T-cell (primary cell): ENCODE data around the gene ELMO1. TPM values are rescaled to one million over a fixed set of nuclear protein-coding genes. Genes with fewer than 3 reads are reported as not detected.
A peak's percentile ranks its signal among the peaks of the same experiment; 100 is the strongest.

Experiments
- ATAC-seq, 4 experiments: fragments of 200-7000 bp in 3 of 4; fragments of 150-1000 bp in 1 of 4; cut with Tn5 transposase; replicated peaks in 1 of 4; 1 replicate in 3 of 4; 2 replicates in 1 of 4; pipeline ENCODE4 v1.10.0; 2021; ENCODE audit warnings: moderate library complexity in 3 of 4, mild to moderate bottlenecking in 2 of 4, moderate number of reproducible peaks in 1 of 4
- CTCF ChIA-PET, 2 donors: fragments of 300-600 bp; sonication (Branson Sonifier 250); formaldehyde crosslinking; loops; one replicate each; lab custom pipeline; 2022; ENCODE audit warnings: antibody characterized with exemption in 2 of 2; lab: Charles Lee
- POLR2A ChIA-PET, 2 donors: fragments of 300-600 bp; sonication (Branson Sonifier 250); formaldehyde crosslinking; loops; one replicate each; lab custom pipeline; 2022; ENCODE audit warnings: antibody characterized with exemption in 2 of 2; lab: Charles Lee
- DNase-seq, 35 experiments: peaks; one replicate each; pipeline versions ENCODE4 v3.0.0 to v3.0.0-alpha.2; 2013 to 2023
- H3K27ac ChIP-seq: one replicate; pipeline ENCODE4 v1.5.1; 2013; ENCODE audit warnings: low read length
- H3K27me3 ChIP-seq, 2 experiments: replicated peaks in 1 of 2; 1 replicate in 1 of 2; 2 replicates in 1 of 2; pipeline versions ENCODE4 v1.6.1 to v1.7.0; 2013; ENCODE audit warnings: low read length in 1 of 2, mixed read lengths in 1 of 2; ENCODE audit not compliant: control insufficient read depth in 2 of 2, insufficient read depth in 2 of 2; ENCODE audit errors: extremely low read depth in 1 of 2
- H3K36me3 ChIP-seq, 2 donors: 1 replicate in 1 of 2; 2 replicates in 1 of 2; pipeline versions ENCODE4 v1.6.1 to v1.7.0; 2013; ENCODE audit warnings: low read length in 1 of 2; ENCODE audit not compliant: control insufficient read depth in 2 of 2, insufficient read depth in 1 of 2; ENCODE audit errors: extremely low read depth in 1 of 2
- H3K4me1 ChIP-seq, 2 experiments: 1 replicate in 1 of 2; 2 replicates in 1 of 2; pipeline versions ENCODE4 v1.6.1 to v1.7.0; 2013; ENCODE audit warnings: low read length in 2 of 2, mixed read lengths in 1 of 2; ENCODE audit not compliant: insufficient read depth in 2 of 2, control insufficient read depth in 1 of 2; ENCODE audit errors: extremely low read depth in 1 of 2
- H3K4me3 ChIP-seq, 2 donors: 1 replicate in 1 of 2; 2 replicates in 1 of 2; pipeline versions ENCODE4 v1.5.1 to v1.7.0; 2013; ENCODE audit warnings: mild to moderate bottlenecking in 2 of 2, low read length in 1 of 2, moderate library complexity in 1 of 2; ENCODE audit not compliant: control insufficient read depth in 1 of 2; ENCODE audit errors: extremely low read depth in 1 of 2
- H3K9me3 ChIP-seq: 2 replicates; pipeline ENCODE4 v1.7.0; 2013
- H3K27ac Mint-ChIP-seq, 2 donors: one replicate each; pipeline ENCODE4 v1.8.0; 2020 to 2021; ENCODE audit warnings: mild to moderate bottlenecking in 2 of 2, mixed read lengths in 2 of 2
- H3K27me3 Mint-ChIP-seq, 2 donors: one replicate each; pipeline ENCODE4 v1.8.0; 2021 to 2022; ENCODE audit warnings: mixed read lengths in 2 of 2
- H3K36me3 Mint-ChIP-seq: one replicate; pipeline ENCODE4 v1.8.0; 2021; ENCODE audit warnings: mixed read lengths
- H3K4me1 Mint-ChIP-seq, 3 donors: one replicate each; pipeline ENCODE4 v1.8.0; 2020 to 2022; ENCODE audit warnings: mixed read lengths in 3 of 3, mild to moderate bottlenecking in 1 of 3
- H3K4me3 Mint-ChIP-seq, 3 donors: one replicate each; pipeline ENCODE4 v1.8.0; 2020 to 2022; ENCODE audit warnings: mild to moderate bottlenecking in 3 of 3, mixed read lengths in 3 of 3, moderate library complexity in 3 of 3
- H3K9me3 Mint-ChIP-seq, 3 donors: one replicate each; pipeline ENCODE4 v1.8.0; 2020 to 2022; ENCODE audit warnings: mixed read lengths in 3 of 3
- WGBS: methylation state at CpG from one replicate; pipeline ENCODE4 v1.1.5; 2013; ENCODE audit warnings: missing lambda C conversion rate; ENCODE audit not compliant: insufficient coverage; 5-methylcytosine and 5-hydroxymethylcytosine counted together
- total RNA-seq, 35 experiments: library from RNA in 6 of 35; stranded (reverse) in 6 of 35; fragments of 120-200 nt in 1 of 35; gene quantifications; one replicate each; pipeline versions ENCODE4 v1.2.1 to v1.2.4 and lab custom pipeline; 2013 to 2026

The ELMO1 gene
- total RNA-seq, 5 donors from 2014 or later (not counting 1 experiment from before 2014, with no cell fraction given): 101 to 149 (median 113) TPM

- no peak overlapping the region for H3K4me3 Mint-ChIP-seq
- H3K4me1 Mint-ChIP-seq: peaks cover 17 to 29% (median 20%) of the 10 kb centered on the region in 3 donors
- no peak overlapping the region for H3K27ac ChIP-seq
- POLR2A ChIA-PET: no interaction called here
- CTCF ChIA-PET: interaction anchor here (0.9 to 1.7 kb wide), 2 partner anchors 11 to 43 kb away, joined by 3 to 8 read pairs; no protein-coding TSS in a partner anchor
- H3K4me1 ChIP-seq: peaks cover 7 to 9% of the 10 kb centered on the region in 2 experiments
- no peaks in the 10 kb centered on the region for H3K36me3 ChIP-seq
- WGBS: 80% methylated on average over 2 of the region's 5 CpGs
- H3K9me3 ChIP-seq: no peaks in the 10 kb centered on the region
- H3K9me3 Mint-ChIP-seq: no peaks in the 10 kb centered on the region
- peaks cover 0 to 1% of the 10 kb centered on the region in 2 donors for H3K27me3 Mint-ChIP-seq
- H3K4me3 ChIP-seq: no peak overlapping the region
- H3K36me3 Mint-ChIP-seq: no peaks in the 10 kb centered on the region
- H3K27ac Mint-ChIP-seq: no peak overlapping the region
- ATAC-seq (no peak), DNase-seq (no peak)
- no peaks in the 10 kb centered on the region for H3K27me3 ChIP-seq
Observed at GRCh38 chr7:37452346-37452745, 3.7 kb upstream of the ELMO1 start.

GRCh38 chr7:37450035-37450434 is 1.4 kb upstream of the ELMO1 start:
- CTCF ChIA-PET: interaction anchor here (0.5 to 4.9 kb wide), 10 partner anchors 10 to 163 kb away, joined by 3 to 28 read pairs (median 6); no protein-coding TSS in a partner anchor
- Mint-ChIP-seq H3K27ac (peak overlapping the region; percentile 97 to 98), H3K27me3 (peaks cover 0 to 1% of the 10 kb centered on the region in 2 donors), H3K36me3 (peaks cover 1% of the 10 kb centered on the region), H3K9me3 (no peaks in the 10 kb centered on the region), H3K4me1 (peaks cover 40 to 52% (median 42%) of the 10 kb centered on the region in 3 donors), H3K4me3 (peak overlapping the region; percentile 62 to 94 (median 93))
- Histone ChIP-seq H3K4me1 (peaks cover 23 to 30% of the 10 kb centered on the region in 2 experiments), H3K27me3 (no peaks in the 10 kb centered on the region), H3K4me3 (no peak overlapping the region), H3K9me3 (no peaks in the 10 kb centered on the region), H3K36me3 (no peaks in the 10 kb centered on the region), H3K27ac (peak overlapping the region; percentile 90)
- no peak for ATAC-seq
- POLR2A ChIA-PET: interaction anchor here (1.0 to 1.6 kb wide), 3 partner anchors 24 to 97 kb away, joined by 3 to 8 read pairs (median 4); no protein-coding TSS in a partner anchor
- WGBS: no CpG with 5 or more reads among the region's 3 CpGs
- no peak for DNase-seq

- Mint-ChIP-seq H3K4me1 (peaks cover 44 to 56% (median 46%) of the 10 kb centered on the region in 3 donors), H3K27ac (peak overlapping the region; percentile 97 to 98), H3K36me3 (peaks cover 6% of the 10 kb centered on the region), H3K4me3 (peak overlapping the region; percentile 93 to 94 (median 93)), H3K27me3 (peaks cover 0 to 1% of the 10 kb centered on the region in 2 donors), H3K9me3 (no peaks in the 10 kb centered on the region)
- no peaks in the 10 kb centered on the region for H3K36me3 ChIP-seq
- 10% methylated on average over 2 of the region's 5 CpGs for WGBS
- H3K4me3 ChIP-seq: peak overlapping the region; percentile 83 to 96
- no peaks in the 10 kb centered on the region for H3K9me3 ChIP-seq
- ChIA-PET POLR2A (interaction anchor here (0.6 to 1.6 kb wide), 7 partner anchors 10 to 1583 kb away, joined by 3 to 12 read pairs (median 5); no protein-coding TSS in a partner anchor), CTCF (interaction anchor here (0.5 to 4.9 kb wide), 14 partner anchors 10 to 912 kb away, joined by 3 to 28 read pairs (median 4); no protein-coding TSS in a partner anchor)
- H3K27ac ChIP-seq: peak overlapping the region; percentile 90
- ATAC-seq (peak in 1 of 4 experiments; percentile 0), DNase-seq (peak in 2 of 35 experiments; percentile 20 to 25)
- H3K4me1 ChIP-seq: peaks cover 23 to 34% of the 10 kb centered on the region in 2 experiments
- H3K27me3 ChIP-seq: no peaks in the 10 kb centered on the region
Observed at GRCh38 chr7:37449621-37450020, 957 bp upstream of the ELMO1 start.

GRCh38 chr7:37448011-37448635 is 541 bp downstream of the ELMO1 start:
- ATAC-seq: peak; percentile 16 to 40 (median 33)
- Mint-ChIP-seq H3K9me3 (no peaks in the 10 kb centered on the region), H3K4me3 (peak overlapping the region; percentile 93 to 94 (median 93)), H3K27me3 (peaks cover 0 to 1% of the 10 kb centered on the region in 2 donors), H3K36me3 (peaks cover 10% of the 10 kb centered on the region), H3K4me1 (peaks cover 58 to 71% (median 61%) of the 10 kb centered on the region in 3 donors), H3K27ac (peak overlapping the region; percentile 93 to 98)
- no peaks in the 10 kb centered on the region for H3K9me3 ChIP-seq
- under 1% methylated on average over 47 of the region's 63 CpGs for WGBS
- POLR2A ChIA-PET: interaction anchor here (0.6 to 1.7 kb wide), 3 partner anchors 94 to 1719 kb away, joined by 3 to 8 read pairs (median 4); no protein-coding TSS in a partner anchor
- H3K27me3 ChIP-seq: no peaks in the 10 kb centered on the region
- no peaks in the 10 kb centered on the region for H3K36me3 ChIP-seq
- DNase-seq: peak in 15 of 35 experiments; percentile 5 to 53 (median 22)
- peaks cover 26 to 34% of the 10 kb centered on the region in 2 experiments for H3K4me1 ChIP-seq
- CTCF ChIA-PET: interaction anchor here (0.6 to 4.9 kb wide), 4 partner anchors 95 to 1161 kb away, joined by 3 to 28 read pairs (median 4); no protein-coding TSS in a partner anchor
- H3K27ac ChIP-seq: peak overlapping the region; percentile 90
- peak overlapping the region; percentile 83 to 96 for H3K4me3 ChIP-seq

- no peaks in the 10 kb centered on the region for H3K9me3 ChIP-seq
Observed at GRCh38 chr7:37446371-37446770, 2.3 kb downstream of the ELMO1 start.

GRCh38 chr7:37445790-37446189 is 2.9 kb downstream of the ELMO1 start:
- Mint-ChIP-seq H3K27ac (peak overlapping the region; percentile 93 to 98), H3K9me3 (no peaks in the 10 kb centered on the region), H3K4me1 (peaks cover 81 to 94% (median 85%) of the 10 kb centered on the region in 3 donors), H3K36me3 (peaks cover 10% of the 10 kb centered on the region), H3K27me3 (peaks cover 0 to 1% of the 10 kb centered on the region in 2 donors), H3K4me3 (peak overlapping the region in 1 of 3 donors; percentile 93)
- CTCF ChIA-PET: interaction anchor here in 1 of 2 donors (1.2 kb wide), 1 partner anchor 103 kb away, joined by 3 read pairs; no protein-coding TSS in a partner anchor
- no peak overlapping the region for H3K4me3 ChIP-seq
- no peaks in the 10 kb centered on the region for H3K27me3 ChIP-seq
- H3K27ac ChIP-seq: peak overlapping the region; percentile 19
- ATAC-seq (no peak), DNase-seq (no peak)
- no peaks in the 10 kb centered on the region for H3K9me3 ChIP-seq
- no peaks in the 10 kb centered on the region for H3K36me3 ChIP-seq
- POLR2A ChIA-PET: no interaction called here
- H3K4me1 ChIP-seq: peaks cover 43 to 54% of the 10 kb centered on the region in 2 experiments
- WGBS: no CpG with 5 or more reads among the region's 1 CpG

More at GRCh38 chr7:37446371-37446770, 2.3 kb downstream of the ELMO1 start:
- Histone ChIP-seq H3K27me3 (no peaks in the 10 kb centered on the region), H3K36me3 (no peaks in the 10 kb centered on the region), H3K4me1 (peaks cover 39 to 50% of the 10 kb centered on the region in 2 experiments), H3K4me3 (no peak overlapping the region), H3K27ac (peak overlapping the region; percentile 85)
- ChIA-PET CTCF (interaction anchor here in 1 of 2 donors (0.5 kb wide), 1 partner anchor 925 kb away, joined by 5 read pairs; no protein-coding TSS in a partner anchor), POLR2A (interaction anchor here in 1 of 2 donors (1.7 kb wide), 1 partner anchor 93 kb away, joined by 8 read pairs; no protein-coding TSS in a partner anchor)
- Mint-ChIP-seq H3K27ac (peak overlapping the region; percentile 93 to 98), H3K9me3 (no peaks in the 10 kb centered on the region), H3K4me3 (peak overlapping the region; percentile 86 to 94 (median 93)), H3K27me3 (peaks cover 0 to 1% of the 10 kb centered on the region in 2 donors), H3K36me3 (peaks cover 10% of the 10 kb centered on the region), H3K4me1 (peaks cover 75 to 89% (median 79%) of the 10 kb centered on the region in 3 donors)
- no peak for ATAC-seq
- 90% methylated on average over 3 of the region's 3 CpGs for WGBS
- DNase-seq: no peak
